CD4-positive, alpha-beta T cell treated with Interleukin-17A for 1 hour (primary cell): ENCODE measurements around the gene STC2.
A peak's percentile ranks its signal among the peaks of the same experiment; 100 is the strongest.
"Not testable (repeated sequence)": the region's sequence is repeated elsewhere in the genome, so short reads cannot be mapped to it uniquely, and the experiment has no call there.

Source experiments
- DNase-seq: peaks from one replicate; pipeline ENCODE4 v3.0.0-alpha.2; 2020

The STC2 gene

DNA sequence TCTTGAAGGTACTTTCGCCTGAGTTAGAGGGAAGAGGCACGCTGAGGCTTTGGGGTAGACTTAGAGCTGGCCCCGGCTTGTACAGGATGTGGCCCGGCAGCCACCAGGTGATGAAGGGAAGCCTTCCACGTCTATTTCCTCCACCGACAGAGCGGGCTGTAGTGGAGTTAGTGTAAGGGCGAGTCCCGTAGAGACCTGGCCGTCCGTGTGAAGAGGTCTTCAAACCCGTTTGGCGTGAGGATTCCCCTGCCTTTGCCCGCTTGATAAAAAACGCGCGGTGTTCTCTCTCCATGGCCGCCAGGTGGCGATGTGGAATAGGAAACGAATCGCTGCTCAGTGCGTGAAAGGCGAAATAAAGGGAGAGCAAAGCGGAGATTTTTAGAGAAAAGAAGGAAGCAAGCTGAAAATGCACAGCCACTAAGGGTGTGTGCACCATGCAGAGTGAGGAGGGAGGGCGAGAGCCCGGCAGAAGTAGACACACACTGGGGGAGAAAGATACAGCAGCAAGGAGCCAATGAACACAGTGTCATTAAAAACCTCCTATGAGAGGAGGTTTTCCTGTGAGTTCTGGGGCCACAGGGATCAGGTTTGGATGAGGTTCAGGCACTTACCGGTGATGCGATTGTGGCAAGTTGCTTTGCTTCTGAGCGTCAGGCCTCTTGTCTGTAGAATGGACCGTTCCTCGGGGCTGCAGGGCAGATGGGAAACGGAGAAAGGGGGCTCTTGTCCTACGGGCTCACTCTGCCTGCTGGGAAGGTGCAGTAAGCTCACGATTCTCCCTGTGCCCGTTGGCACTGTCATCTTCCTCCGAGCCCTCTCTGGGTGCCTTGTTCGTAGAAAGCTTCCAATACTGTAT is 34.2 kb downstream of the STC2 start:
- peak; percentile 60 for DNase-seq

DNA sequence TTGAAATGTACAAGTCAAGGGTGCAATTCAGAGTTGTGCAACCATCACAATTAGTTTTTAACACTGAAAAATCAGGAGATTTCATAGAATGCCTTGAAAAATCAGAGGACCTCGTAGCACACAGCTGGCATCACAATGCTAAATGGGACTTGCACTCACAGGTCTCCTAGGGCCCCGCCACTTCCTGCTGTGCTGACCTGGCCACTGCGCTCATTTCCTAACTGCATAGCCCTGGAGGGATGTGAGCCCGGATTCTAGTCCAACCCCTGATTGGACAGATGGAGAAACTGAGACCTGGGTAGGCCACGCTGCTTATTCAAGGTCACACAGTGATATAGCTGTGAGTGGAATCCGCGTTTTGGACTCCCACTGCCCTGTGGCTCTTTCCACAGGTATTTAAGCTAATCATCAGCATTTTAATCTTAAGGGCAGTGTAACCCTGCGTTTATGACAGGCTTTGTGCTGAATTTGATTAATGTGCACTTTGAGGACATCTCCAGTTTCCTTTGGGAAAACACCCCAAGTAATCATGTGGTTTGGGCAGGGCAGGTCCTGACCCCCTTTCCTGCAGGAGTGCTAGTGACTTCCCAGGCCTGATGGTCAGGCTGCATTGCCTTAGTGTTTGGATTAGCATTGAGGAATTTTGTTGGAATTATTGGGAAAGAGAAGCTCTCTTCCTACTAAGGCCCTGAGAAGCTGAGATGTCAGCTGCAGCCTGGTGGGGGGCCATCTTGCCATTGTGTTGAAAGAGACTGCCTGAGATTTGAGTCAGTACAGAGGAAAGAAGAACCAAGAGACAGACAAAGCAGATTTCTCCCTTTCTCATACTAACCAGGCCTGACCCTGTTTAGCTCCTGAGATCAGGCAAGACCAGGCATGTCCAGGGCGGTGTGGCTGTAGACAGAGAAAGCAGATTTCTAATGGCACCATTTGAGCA is 36.2 kb downstream of the STC2 start:
- DNase-seq, result no peak

DNA sequence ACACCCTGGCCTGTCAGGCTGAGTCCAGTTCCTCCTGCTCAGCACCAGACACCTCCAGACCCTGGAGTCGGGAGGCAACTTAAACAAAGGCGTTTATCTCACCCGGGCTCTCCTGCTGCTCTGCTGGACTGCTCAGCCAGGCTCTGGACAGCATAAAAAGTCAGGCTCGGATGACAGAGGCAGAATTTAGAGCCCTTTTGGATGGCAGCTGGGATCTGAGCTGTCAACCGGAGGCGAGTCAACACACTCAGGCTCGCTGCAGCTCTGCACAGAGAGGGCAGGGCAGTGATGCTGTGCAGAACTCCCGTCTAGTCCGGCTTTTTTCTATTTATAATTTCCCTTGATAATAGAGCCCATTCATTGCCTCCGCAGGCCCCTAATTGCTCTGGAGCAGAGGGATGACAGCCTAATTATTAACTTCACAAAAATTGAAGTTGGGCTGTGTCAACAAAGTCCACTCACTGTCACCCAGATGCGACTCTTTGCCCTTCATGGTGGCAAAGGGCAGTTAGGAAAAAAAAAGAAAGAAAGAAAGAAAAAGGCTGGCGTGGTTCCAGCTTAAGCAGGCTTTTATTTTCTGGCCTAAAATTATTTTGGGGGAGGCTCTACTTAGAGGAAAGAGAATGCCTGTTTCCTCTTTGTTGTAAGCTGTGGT is 37.6 kb downstream of the STC2 start:
- DNase-seq, result no peak

DNA sequence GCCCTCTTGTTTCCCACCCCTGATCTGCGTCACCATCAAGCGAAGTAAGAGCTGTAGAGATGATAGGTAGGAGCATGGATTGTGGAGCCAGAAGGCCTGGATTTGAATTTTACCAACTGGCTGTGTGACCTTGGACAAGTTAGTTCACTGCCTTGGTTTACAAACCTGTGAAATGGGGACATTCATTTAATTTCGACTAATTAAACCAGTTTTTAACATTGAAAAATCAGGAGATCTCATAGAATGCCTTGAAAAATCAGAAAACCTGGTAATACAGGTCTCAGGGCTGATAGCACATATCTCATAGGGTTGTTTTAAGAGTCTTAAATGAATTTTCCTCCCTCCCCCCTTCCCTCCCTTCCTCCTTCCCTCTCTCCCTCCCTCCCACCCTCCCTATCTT is 38.8 kb downstream of the STC2 start:
- no peak for DNase-seq

DNA sequence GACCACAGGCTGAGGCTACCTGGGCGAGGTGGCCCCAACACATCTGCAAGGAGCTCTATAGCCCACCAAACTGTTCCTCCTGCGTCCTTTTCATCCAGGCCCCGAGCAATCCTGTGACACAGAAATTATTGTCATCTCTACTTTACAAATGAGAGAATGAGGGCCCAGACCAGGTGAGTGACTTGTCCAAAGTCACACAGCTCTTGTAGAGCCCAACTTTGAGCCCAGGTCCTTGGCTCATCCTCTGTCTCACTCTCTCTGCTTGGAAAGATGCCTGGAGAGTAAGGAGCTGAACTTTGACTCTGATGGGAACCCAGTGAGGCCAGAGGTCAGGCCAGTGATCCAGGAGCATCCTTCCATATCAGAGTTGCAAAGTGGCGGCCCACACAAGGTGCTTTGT is 39.6 kb downstream of the STC2 start:
- no peak for DNase-seq

DNA sequence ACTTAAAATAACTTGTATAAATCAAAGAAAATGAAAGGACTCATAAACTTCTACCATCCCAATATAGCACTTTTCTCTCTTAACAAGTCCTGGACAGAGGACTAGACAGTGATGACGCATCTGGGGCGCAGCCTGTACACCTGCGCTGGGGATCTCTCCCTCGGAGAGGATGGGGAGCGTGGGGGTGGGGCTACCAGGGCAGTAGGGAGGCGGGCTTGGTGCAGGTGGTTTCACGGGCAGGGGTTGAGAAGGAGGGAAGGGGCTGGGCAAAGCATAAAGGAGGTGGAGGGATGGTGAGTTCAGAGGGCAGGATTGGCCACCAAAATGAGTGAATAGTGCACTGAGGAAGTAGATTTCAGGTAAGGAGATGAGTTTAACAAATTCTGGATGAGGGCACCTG is 41.1 kb downstream of the STC2 start:
- no peak for DNase-seq

DNA sequence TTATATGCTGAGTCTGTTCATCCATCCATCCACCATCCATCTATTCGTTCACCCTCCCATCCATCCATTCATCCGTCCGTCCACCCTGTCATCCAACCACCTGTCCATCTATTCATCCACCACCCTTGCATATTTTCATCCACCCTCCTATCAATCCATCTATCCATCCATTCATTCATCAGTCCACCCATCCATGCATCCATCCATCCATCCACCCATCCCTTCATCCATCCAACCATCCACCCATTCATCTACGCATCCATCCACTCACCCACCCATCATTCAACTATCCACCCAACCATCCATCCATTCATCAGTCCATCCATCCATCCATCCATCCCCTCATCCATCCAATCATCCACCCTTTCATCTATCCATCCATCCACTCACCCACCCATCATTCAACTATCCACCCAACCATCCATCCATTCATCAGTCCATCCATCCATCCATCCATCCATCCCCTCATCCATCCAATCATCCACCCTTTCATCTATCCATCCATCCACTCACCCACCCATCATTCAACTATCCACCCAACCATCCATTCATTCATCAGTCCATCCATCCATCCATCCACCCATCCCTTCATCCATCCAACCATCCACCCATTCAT is 43.8 kb downstream of the STC2 start:
- DNase-seq, result not testable (repeated sequence)

DNA sequence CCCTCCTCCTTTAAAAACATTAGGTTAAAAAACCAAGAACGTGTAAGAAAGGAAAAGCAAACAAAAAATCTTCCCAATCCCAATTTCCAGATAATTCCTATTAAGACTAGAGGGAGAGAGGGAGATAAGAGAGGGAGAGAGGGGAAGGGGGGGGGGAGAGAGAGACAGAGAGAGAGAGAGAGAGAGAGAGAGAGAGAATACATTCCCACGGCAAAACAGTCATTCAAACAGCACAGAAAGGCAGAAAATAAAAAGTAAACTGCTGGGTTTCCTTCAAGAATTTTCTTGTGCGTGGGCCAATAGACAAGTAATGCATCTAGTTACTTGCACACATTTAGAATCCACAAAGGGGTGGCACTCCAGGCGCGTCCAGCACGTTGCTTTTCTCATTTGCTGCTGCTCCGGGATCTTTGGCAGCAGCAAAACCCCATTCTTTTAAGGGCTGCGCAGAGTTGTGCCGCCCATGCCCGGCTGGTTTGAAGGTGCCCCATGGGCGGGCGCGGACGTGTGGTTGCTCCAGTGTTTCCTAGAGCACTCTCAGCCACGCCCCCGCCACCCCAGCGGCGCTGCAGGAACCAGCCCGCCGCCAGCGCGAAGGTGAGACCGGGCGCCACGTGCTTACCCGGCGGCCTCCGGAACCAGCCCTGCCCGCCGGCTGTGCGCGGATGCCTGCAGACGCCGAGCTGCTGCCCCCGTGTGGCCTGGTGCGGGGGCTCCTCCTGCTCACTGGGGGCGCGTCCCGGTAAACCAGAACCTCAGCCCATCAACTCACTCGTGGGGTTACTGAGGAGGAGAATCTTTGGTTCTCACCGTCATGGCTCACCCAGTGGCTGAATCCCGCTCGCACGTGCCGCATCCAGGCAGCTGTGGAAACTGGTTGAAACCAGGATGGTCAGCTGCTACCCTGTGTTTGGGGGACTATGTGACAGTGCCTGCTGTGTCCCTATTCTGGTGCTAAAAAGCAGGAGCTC is 44.6 kb downstream of the STC2 start:
- peak; percentile 57 for DNase-seq

DNA sequence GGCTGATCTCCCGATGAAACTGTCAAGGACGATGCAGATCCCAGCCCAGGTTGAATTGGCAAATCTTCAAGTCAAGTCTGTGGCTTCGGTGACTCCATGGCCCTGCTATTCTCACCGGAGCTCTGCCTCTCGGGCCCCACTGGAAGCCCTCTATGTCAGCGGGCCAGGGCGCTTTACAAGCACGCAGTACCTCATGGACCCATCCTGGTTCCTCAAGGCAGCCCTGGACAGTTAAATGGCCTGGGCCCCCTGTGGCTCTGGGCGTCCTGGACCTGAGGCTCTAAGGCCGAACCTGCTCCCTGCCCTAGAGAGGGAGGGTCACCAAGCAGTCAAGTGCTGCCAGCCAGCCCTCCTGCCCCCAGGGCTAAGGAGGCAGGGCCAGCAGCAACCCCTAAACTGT is 45.3 kb downstream of the STC2 start:
- DNase-seq, result no peak

DNA sequence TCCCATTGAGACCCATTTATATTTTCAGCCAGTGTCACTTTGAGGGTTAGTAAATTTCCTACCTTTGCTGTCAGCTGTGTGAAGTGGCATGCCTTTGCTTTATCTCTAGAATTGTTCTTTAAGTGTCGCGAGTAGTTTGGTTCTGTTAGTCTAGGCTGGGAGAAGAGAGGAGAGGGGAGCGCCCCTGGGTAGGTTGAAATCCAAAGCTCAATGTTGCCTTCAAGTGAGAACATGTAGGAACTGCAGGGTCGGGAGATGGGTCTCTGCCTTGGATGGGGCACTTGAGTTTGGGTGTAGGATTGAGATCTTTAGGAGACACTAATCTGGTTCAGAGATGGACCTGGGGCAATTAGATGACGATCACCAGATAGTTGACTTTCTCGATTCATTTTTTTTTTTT is 46.3 kb downstream of the STC2 start:
- DNase-seq, result no peak

DNA sequence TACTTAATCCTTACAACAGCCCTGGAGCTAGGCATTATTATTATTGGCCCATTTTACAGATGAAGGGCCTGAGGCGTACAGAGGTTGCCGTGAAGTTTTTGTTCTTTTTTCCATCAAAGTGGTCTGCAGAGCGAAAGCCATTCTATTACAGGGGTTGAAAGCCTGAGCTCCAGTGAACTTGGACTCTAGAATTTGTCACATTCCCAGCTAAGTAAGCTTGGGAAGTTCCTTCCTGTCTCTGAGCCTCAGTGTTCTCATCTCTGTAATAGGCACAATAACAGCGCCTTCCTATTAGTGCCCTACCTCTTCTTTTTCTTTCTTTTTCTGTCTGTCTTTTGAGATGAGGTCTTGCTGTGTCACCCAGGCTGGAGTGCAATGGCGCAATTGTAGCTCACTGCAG is 49.0 kb downstream of the STC2 start:
- DNase-seq, result no peak

DNA sequence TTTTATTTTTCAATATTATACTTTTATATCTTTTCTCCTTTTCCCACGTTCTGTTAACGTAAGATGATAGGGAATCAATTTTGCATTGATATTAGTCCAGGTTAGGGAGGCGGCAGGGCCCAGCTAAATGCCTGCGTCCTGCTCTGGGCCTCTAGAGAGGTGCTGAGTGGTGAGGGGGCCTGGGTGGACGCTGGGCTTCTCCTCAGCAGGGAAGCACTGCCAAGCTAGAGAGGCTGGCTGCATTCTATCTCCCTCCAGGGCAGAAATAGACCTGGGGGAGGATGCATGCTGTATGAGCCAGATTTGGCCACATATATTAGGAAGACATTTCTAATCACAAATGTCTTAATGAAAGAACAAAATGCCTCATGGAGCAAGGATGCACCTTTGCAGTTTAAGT is 49.6 kb downstream of the STC2 start:
- DNase-seq, result no peak

DNA sequence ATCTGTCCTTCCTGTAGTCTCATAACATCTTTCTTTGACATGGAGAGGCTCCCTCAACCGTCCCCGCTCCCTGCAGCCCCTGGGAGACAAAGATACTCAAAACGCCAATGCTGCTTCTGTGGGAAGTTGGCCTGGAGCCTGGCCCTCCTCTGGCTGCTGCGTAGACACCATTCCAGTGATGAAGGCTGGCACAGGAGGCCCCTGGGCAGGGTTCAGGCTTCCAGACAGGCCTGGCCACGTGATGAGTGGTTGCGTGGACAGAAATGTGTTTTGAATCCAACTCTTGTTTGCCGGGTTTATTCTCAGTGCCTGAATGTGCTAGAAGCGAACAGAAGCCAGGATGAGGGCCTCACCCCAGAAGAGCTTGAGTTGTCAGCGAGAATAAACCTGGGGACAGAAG is 50.0 kb downstream of the STC2 start:
- DNase-seq, result no peak

DNA sequence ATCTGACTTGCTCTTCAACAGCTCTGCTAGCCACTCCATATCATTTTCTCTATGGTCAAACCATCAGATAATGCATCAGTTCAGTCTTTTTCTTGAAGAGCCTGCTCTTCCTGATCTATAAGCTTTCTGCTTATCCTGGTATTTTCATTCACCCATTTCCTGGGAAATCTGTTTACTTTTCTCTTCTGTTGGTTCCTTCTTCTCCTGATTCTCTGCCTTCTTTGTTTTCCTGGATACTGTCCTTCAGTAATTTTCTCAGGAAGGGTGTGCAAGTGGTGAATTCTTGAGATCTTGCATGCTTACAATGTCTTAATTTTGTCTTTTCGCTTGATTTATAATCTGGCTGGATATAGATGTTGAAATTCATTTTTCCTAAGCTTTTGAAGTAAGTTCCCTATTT is 53.4 kb downstream of the STC2 start:
- DNase-seq, result no peak

DNA sequence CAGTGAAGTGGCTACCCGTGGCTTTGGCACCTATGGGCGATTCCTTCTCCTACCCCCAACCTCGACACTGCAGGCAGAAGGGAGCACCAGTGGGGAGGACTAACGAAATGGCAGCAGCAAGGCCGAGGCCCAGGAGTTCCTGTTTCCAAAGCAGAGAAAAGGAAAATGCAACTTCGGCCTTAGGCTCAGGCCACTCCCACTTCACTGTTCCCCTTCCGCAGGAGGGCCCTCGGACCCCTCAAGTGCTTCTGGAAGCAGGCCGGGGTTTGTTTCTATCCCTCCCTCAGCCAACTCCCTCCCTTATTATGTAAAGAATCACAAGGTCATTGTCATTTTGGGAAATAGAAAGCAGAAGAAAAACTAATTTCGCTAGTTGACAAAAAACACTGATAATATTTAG is 56.8 kb downstream of the STC2 start:
- no peak for DNase-seq

DNA sequence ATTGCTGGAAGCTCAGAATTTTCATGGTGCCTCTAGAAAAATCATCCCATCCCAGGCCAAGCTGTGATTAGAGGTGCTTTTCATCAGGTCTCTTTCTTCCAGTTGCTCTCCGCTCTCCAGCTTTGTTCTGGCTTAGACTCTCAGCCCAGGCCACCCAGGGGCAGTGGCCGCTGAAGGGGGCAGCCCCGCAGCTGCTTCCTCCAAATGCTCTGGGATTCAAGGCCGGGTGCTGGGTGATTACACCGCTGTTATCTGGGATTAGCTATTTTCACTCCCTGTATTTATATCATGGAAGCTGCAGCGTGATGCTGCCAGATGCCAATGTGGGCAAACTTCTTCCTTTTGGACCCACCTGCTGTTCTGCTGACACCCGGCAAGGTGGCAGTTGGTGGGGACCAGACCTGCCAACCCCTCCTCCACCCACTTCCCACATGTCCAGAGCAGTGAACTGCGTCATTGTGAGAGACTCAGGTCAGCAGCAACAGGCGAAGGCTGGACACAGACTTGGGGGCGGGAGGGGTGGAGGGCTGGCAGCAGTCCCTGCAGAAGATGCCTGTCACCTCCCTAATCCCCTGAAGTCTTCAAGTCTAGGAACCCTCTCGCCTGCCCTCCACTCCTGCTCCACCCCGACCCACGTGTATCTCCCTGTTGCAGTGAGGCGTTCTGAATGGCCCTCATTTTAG is 59.3 kb downstream of the STC2 start:
- DNase-seq, result no peak

DNA sequence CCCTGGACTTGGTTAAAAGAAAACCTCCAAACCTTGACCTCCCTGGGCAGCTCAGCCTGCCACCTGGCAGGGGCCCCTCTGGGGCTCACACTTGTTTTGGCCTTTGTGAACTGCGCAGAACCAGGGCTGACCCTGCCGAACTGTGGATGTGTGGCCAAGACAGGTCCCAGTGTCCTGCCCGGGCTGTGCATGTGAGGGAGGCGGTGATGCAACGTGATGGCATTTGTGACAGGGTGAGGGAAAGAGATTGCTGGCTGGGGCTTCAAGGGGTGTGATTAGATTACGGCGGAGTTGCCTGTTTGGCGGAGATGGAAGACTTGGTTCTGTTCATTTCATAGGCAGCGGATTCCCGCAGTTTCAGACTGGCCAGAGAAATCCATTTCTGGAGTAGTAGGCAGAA is 62.8 kb downstream of the STC2 start:
- DNase-seq, result no peak
